LNCAP (cell line): ENCODE measurements around the gene REXO4.

Experiments used
- TF ChIP-seq, protein P1 (sequence below): fragments of 450-650 bp; IDR thresholded peaks from 2 replicates; pipeline ENCODE4 v1.5.1; 2017; ENCODE audit warnings: mild to moderate bottlenecking

REXO4 gene

DNA sequence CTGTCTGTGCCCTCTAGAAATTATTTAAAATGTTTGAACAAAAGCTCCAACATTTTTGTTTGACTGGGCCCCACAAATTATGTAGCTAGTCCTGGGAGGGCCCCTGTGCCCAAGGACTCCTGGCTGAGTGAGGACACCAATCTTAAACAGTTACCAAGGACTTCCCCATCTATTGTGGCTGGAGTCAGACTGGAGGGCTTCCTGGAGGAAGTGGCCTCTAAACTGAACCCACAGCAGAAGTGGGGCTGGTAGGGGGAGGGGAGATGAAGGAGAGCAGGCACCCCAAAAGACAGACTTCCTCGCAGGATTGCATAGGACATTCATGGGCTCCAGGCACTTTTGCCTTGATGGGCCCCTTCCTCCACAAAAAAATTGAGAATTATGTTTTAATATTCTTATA is 12.4 kb upstream of the REXO4 start:
- TF ChIP-seq, protein P1, sequence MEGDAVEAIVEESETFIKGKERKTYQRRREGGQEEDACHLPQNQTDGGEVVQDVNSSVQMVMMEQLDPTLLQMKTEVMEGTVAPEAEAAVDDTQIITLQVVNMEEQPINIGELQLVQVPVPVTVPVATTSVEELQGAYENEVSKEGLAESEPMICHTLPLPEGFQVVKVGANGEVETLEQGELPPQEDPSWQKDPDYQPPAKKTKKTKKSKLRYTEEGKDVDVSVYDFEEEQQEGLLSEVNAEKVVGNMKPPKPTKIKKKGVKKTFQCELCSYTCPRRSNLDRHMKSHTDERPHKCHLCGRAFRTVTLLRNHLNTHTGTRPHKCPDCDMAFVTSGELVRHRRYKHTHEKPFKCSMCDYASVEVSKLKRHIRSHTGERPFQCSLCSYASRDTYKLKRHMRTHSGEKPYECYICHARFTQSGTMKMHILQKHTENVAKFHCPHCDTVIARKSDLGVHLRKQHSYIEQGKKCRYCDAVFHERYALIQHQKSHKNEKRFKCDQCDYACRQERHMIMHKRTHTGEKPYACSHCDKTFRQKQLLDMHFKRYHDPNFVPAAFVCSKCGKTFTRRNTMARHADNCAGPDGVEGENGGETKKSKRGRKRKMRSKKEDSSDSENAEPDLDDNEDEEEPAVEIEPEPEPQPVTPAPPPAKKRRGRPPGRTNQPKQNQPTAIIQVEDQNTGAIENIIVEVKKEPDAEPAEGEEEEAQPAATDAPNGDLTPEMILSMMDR = no peak

DNA sequence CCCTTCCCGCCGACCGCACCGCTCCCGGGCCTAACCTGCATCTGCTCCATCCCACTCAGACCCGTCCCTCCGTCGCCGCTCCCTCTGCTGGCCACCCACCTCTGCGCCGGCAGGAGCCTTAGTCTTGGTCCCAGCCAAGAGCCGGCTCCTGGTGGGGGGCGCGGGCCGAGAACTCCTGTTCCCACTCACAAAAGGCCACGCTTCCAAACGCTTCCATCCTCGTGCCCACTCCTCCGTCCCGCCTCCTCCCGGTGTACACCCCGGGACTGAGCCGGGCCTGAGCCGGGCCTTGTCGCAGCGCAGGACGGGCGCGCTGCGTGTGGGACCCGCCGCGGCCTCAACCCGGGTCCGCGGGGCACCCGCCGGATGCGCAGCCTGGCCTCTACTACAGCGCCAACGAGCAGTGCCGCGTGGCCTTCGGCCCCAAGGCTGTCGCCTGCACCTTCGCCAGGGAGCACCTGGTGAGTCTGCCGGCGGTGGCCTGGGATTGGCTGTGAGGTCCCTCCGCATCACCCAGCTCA is 11.9 kb upstream of the REXO4 start:
- TF ChIP-seq, protein P1 = no peak

DNA sequence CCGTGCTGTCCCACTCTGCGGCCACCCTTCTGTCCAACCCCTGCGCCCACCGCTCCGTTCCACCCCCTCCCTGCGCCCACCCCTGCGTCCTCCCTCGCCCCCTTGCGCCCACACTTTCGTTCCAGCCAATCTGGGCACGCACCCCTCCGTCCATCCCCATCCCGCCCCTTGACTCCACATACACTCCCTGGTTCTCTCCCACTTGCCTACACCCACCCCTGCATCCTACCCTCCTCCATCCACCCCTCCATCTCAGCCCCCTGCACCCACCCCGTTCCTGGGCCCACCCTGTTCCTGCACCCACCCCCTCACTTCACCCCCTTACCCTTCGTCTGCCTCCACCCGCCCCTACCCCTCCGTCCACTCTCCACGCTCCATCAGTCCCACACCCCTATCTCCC is 11.4 kb upstream of the REXO4 start:
- TF ChIP-seq, protein P1 = no peak

DNA sequence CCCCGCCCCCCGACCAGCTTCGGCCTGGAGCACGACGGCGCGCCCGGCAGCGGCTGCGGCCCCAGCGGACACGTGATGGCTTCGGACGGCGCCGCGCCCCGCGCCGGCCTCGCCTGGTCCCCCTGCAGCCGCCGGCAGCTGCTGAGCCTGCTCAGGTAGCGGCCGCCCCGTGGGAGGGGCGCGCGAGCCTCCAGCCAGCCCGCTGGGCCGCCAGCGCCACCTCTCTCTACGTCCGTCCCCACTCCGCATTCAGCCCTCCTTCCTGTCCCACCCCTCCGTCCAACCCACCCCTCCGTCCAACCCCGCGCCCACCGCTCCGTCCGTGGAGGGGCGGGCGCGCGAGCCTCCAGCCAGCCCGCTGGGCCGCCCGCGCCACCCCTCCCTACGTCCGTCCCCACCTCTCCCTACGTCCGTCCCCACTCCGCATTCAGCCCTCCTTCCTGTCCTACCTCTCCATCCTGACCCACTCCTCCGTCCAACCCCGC is 10.8 kb upstream of the REXO4 start:
- TF ChIP-seq, protein P1 = no peak

DNA sequence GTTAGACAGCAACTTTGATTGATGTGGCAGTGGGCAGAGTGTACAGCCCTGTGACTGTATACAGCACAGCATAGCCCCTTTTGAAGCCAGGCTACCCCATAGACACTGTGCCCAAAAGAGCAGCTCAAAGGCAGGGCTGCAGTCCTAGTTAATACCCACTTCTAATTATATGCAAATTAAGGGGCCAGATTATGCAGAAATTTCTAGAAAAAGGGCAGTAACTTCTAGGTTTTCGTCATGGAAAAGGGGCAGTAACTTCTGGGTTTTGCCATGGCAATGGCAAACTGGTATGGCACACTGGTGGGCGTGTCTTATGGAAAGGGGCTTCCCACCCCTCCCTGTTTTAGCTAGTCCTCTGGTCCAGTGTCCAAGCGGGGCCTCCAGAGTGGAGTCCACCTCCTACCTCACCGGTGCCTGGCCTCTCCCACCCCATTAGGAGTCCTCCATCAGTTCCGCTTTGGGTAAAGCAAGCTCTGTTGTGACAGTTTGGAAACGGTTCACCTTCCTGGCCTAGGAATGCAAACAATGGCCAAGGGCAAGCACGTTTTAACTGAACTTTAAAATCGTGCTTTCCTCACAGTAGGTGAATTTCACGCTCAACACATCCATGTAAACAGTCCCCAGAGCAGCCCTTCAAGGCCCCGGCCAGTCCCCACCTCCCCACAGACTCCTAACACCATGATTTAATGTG is 10.0 kb upstream of the REXO4 start:
- TF ChIP-seq, protein P1 = no peak

DNA sequence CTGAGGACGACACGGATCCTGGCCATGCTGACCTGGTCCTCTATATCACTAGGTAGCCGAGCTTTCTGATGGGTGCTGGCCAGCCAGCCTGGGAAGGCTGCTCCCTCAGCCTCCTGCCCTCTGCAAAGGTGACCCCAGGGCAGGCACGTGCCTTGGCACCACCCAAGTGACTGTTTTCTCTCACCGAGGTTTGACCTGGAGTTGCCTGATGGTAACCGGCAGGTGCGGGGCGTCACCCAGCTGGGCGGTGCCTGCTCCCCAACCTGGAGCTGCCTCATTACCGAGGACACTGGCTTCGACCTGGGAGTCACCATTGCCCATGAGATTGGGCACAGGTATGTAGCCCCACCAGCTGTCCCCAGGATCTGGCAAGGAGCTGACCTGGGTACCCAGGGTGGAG is 8.2 kb upstream of the REXO4 start:
- TF ChIP-seq, protein P1 = no peak

DNA sequence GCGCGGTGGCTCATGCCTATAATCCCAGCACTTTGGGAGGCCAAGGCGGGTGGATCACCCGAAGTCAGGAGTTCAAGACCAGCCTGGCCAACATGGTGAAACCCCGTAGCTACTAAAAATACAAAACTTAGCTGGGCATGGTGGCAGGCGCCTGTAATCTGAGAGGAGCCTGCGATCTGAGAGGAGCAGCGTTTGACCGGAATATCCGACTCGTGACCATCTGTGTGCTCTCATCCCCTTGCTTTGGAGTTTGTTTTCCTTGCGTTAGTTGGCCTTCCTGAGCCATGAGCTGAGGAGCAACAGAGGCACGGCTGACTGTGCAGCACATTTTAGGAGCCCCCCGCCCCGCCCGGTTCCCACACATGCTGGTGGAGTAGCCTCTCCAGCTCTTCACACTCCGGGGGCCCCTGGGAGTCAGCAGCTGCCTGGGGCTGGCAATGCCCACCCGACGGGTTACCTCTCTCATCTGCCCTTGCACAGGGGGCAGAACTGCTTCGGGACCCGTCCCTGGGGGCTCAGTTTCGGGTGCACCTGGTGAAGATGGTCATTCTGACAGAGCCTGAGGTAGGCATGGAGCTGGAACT is 7.3 kb upstream of the REXO4 start:
- TF ChIP-seq, protein P1 = no peak
